Lung (tissue), 12 donors: Measurements from ENCODE around the gene DZANK1. TPM values are rescaled to one million over a fixed set of nuclear protein-coding genes. Genes with fewer than 3 reads are reported as not detected.
"Not testable (repeated sequence)": the region's sequence is repeated elsewhere in the genome, so short reads cannot be mapped to it uniquely, and the experiment has no call there.

Experiments
- ATAC-seq: fragments of 200-7000 bp; cut with Tn5 transposase; one replicate; pipeline ENCODE4 v1.9.1; 2020; ENCODE audit warnings: moderate number of reproducible peaks; ENCODE audit not compliant: insufficient read depth, low FRiP score
- DNase-seq, 3 donors: peaks; one replicate each; pipeline ENCODE4 v3.0.0-alpha.2; 2013 to 2017
- H3K27ac ChIP-seq, 2 donors: one replicate each; pipeline ENCODE4 v1.5.1; 2013; ENCODE audit warnings: mild to moderate bottlenecking in 2 of 2, moderate library complexity in 2 of 2, control low read depth in 1 of 2, inconsistent platforms in 1 of 2, low read depth in 1 of 2, low read length in 1 of 2
- H3K27me3 ChIP-seq, 3 donors: one replicate each; pipeline ENCODE4 v1.5.1; 2013; ENCODE audit warnings: low read length in 2 of 3; ENCODE audit not compliant: control insufficient read depth in 3 of 3, insufficient read depth in 3 of 3
- H3K36me3 ChIP-seq, 4 donors: one replicate each; pipeline ENCODE4 v1.5.1; 2013; ENCODE audit warnings: low read length in 4 of 4, mild to moderate bottlenecking in 1 of 4, moderate library complexity in 1 of 4; ENCODE audit not compliant: control insufficient read depth in 4 of 4, insufficient read depth in 4 of 4
- H3K4me1 ChIP-seq, 5 donors: one replicate each; pipeline ENCODE4 v1.5.1; 2013; ENCODE audit warnings: low read length in 5 of 5, mild to moderate bottlenecking in 2 of 5, moderate library complexity in 1 of 5; ENCODE audit not compliant: control insufficient read depth in 5 of 5, insufficient read depth in 5 of 5
- H3K4me3 ChIP-seq: one replicate; pipeline ENCODE4 v1.5.1; 2013; ENCODE audit warnings: mild to moderate bottlenecking, control low read depth, moderate library complexity
- H3K9ac ChIP-seq, 2 donors: one replicate each; pipeline ENCODE4 v1.5.1; 2013; ENCODE audit warnings: low read length in 2 of 2, control low read depth in 1 of 2; ENCODE audit not compliant: insufficient read depth in 1 of 2
- H3K9me3 ChIP-seq, 4 donors: one replicate each; pipeline ENCODE4 v1.5.1; 2013; ENCODE audit warnings: low read length in 3 of 4, mild to moderate bottlenecking in 1 of 4, moderate library complexity in 1 of 4; ENCODE audit not compliant: control insufficient read depth in 4 of 4, insufficient read depth in 3 of 4
- CTCF ChIP-seq: IDR thresholded peaks from 2 replicates; pipeline ENCODE4 v1.5.1; 2012; ENCODE audit warnings: mild to moderate bottlenecking; ENCODE audit errors: control extremely low read depth, extremely low read depth
- WGBS, 2 donors: extraction: QIAGEN DNeasy Blood & Tissue Kit; methylation state at CpG; one replicate each; pipeline ENCODE4 v1.1.7; 2013; 5-methylcytosine and 5-hydroxymethylcytosine counted together
- polyA plus RNA-seq, 2 donors: library from polyadenylated mRNA; stranded (reverse); fragments of 200-250 nt; gene quantifications; one replicate each; pipeline ENCODE4 v1.2.1, GENCODE V29; 2013
- total RNA-seq, 2 donors: library from RNA; depleted of rRNA in 1 of 2; stranded (reverse); fragments of >200 nt in 1 of 2; gene quantifications; one replicate each; pipeline ENCODE4 v1.2.1, GENCODE V29; 2014 to 2021
- donor health status: control.
- donor health status: control.
- donor health status: Bipolar disorder and iron deficiency.
- donor health status: healthy.
- donor health status: DM: yes; HTN: yes; CAD: no.

The DZANK1 gene
- total and polyA plus RNA-seq, 4 donors: 1.8 to 7.6 (median 4.7) TPM

GRCh38 chr20:18506744-18507143 lies 39.9 kb upstream of the DZANK1 start:
- WGBS, 2 donors: 57 to 65% methylated on average over 8 of the region's 8 CpGs
- Histone ChIP-seq H3K27me3 (peaks cover 0 to 16% (median 10%) of the 10 kb centered on the region in 3 donors), H3K36me3 (peaks cover 0 to 5% (median 0%) of the 10 kb centered on the region in 4 donors), H3K9ac (peak overlapping the region; percentile 71 to 94), H3K4me3 (peak overlapping the region; percentile 8), H3K27ac (peak overlapping the region; percentile 86 to 99), H3K9me3 (no peaks in the 10 kb centered on the region), H3K4me1 (peaks cover 0 to 11% (median 5%) of the 10 kb centered on the region in 5 donors)
- TF ChIP-seq CTCF: no peak
- no peak for DNase-seq
- no peak for ATAC-seq

DNA sequence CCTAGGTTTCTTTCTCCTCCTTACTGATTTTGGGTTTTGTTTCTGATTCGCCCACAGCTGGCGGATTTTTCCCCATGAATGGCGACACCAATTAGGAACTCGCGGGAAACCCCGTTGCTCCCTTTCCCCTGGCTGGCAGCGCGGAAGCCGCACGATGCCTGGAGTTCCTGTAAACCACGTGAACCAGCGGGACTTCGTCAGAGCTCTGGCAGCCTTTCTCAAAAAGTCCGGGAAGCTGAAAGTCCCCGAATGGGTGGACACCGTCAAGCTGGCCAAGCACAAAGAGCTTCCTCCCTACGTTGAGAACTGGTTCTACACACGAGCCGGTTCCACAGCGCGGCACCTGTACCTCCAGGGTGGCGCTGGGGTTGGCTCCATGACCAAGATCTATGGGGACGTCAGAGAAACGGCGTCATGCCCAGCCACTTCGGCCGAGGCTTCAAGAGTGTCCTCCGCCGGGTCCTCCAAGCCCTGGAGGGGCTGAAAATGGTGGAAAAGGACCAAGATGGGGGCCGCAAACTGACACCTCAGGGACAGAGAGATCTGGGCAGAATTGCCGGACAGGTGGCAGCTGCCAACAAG lies 37.7 kb upstream of the DZANK1 start:
- Histone ChIP-seq H3K9me3 (no peaks in the 10 kb centered on the region), H3K4me3 (no peak overlapping the region), H3K27me3 (peaks cover 0 to 16% (median 10%) of the 10 kb centered on the region in 3 donors), H3K9ac (no peak overlapping the region), H3K36me3 (no peaks in the 10 kb centered on the region), H3K27ac (no peak overlapping the region), H3K4me1 (peaks cover 0 to 11% (median 5%) of the 10 kb centered on the region in 5 donors)
- ATAC-seq (no peak), DNase-seq (peak; percentile 11 to 14 (median 13))
- WGBS, 2 donors: 68 to 78% methylated on average over 31 of the region's 31 CpGs
- no peak for TF ChIP-seq CTCF

- not testable (repeated sequence) for H3K4me1 ChIP-seq, H3K27ac ChIP-seq, ATAC-seq, DNase-seq, H3K9ac ChIP-seq, H3K4me3 ChIP-seq, H3K36me3 ChIP-seq, H3K9me3 ChIP-seq
- H3K27me3 ChIP-seq: peaks cover 0 to 16% (median 10%) of the 10 kb centered on the region in 3 donors
- 60 to 85% methylated on average over 1 of the region's 1 CpG for WGBS, 2 donors
Measured at GRCh38 chr20:18501672-18502071, 34.8 kb upstream of the DZANK1 start.

GRCh38 chr20:18497603-18498002 lies 30.8 kb upstream of the DZANK1 start:
- no peak overlapping the region for H3K4me3 ChIP-seq
- H3K4me1 ChIP-seq: peaks cover 0 to 8% (median 6%) of the 10 kb centered on the region in 5 donors
- H3K9me3 ChIP-seq: no peaks in the 10 kb centered on the region
- ATAC-seq (no peak), DNase-seq (no peak)
- peaks cover 4 to 13% (median 9%) of the 10 kb centered on the region in 4 donors for H3K36me3 ChIP-seq
- no peak overlapping the region for H3K27ac ChIP-seq
- TF ChIP-seq CTCF: no peak
- H3K9ac ChIP-seq: no peak overlapping the region
- WGBS, 2 donors: 95 to 96% methylated on average over 3 of the region's 3 CpGs
- peaks cover 0 to 4% (median 0%) of the 10 kb centered on the region in 3 donors for H3K27me3 ChIP-seq
